ENCODE measurements around the gene CERK. TPM values are rescaled to one million over a fixed set of nuclear protein-coding genes. Genes with fewer than 3 reads are reported as not detected.

Gene CERK
- total and polyA plus RNA-seq, 2 experiments from 2014 or later: 37.2 to 74.9 TPM

- no peaks in the 10 kb centered on the region for H3K27me3 ChIP-seq
- H3K9me3 ChIP-seq (ENCODE audit: low read depth): no peaks in the 10 kb centered on the region
- no peaks in the 10 kb centered on the region for H3K4me1 ChIP-seq (ENCODE audit: low read depth)
- TF ChIP-seq CTCF (IDR thresholded peaks at IDR 0.05; ENCODE audit: low read depth, low read length): no peak
- no peak for DNase-seq (ENCODE audit: low read depth in 1 of 2, low spot score in 1 of 2)
- H3K36me3 ChIP-seq: peaks cover 42% of the 10 kb centered on the region
- no peak overlapping the region for H3K27ac ChIP-seq
- no peak overlapping the region for H3K4me3 ChIP-seq
Observed at GRCh38 chr22:46701262-46701661, 36.8 kb downstream of the CERK start.

- Histone ChIP-seq H3K27me3 (no peaks in the 10 kb centered on the region), H3K27ac (no peak overlapping the region), H3K4me3 (no peak overlapping the region), H3K4me1 (ENCODE audit: low read depth) (no peaks in the 10 kb centered on the region), H3K9me3 (ENCODE audit: low read depth) (no peaks in the 10 kb centered on the region), H3K36me3 (peaks cover 55% of the 10 kb centered on the region)
- DNase-seq (ENCODE audit: low read depth in 1 of 2, low spot score in 1 of 2): no peak
- TF ChIP-seq CTCF (IDR thresholded peaks at IDR 0.05; ENCODE audit: low read depth, low read length): no peak
Observed at GRCh38 chr22:46699091-46699490, 39.0 kb downstream of the CERK start.

- no peak for DNase-seq (ENCODE audit: low read depth in 1 of 2, low spot score in 1 of 2)
- H3K4me3 ChIP-seq: no peak overlapping the region
- no peak for TF ChIP-seq CTCF (IDR thresholded peaks at IDR 0.05; ENCODE audit: low read depth, low read length)
- H3K4me1 ChIP-seq (ENCODE audit: low read depth): no peaks in the 10 kb centered on the region
- peaks cover 62% of the 10 kb centered on the region for H3K36me3 ChIP-seq
- no peak overlapping the region for H3K27ac ChIP-seq
- H3K27me3 ChIP-seq: no peaks in the 10 kb centered on the region
- H3K9me3 ChIP-seq (ENCODE audit: low read depth): no peaks in the 10 kb centered on the region
Observed at GRCh38 chr22:46697811-46698515, 40.1 kb downstream of the CERK start.

- TF ChIP-seq CTCF (IDR thresholded peaks at IDR 0.05; ENCODE audit: low read depth, low read length): no peak
- DNase-seq (ENCODE audit: low read depth in 1 of 2, low spot score in 1 of 2): no peak
- no peaks in the 10 kb centered on the region for H3K4me1 ChIP-seq (ENCODE audit: low read depth)
- H3K4me3 ChIP-seq: no peak overlapping the region
- H3K36me3 ChIP-seq: peaks cover 65% of the 10 kb centered on the region
- no peaks in the 10 kb centered on the region for H3K27me3 ChIP-seq
- no peaks in the 10 kb centered on the region for H3K9me3 ChIP-seq (ENCODE audit: low read depth)
- no peak overlapping the region for H3K27ac ChIP-seq
Observed at GRCh38 chr22:46696614-46697013, 41.4 kb downstream of the CERK start.

- no peak overlapping the region for H3K4me3 ChIP-seq
- H3K36me3 ChIP-seq: peaks cover 65% of the 10 kb centered on the region
Observed at GRCh38 chr22:46696229-46696518, 41.9 kb downstream of the CERK start.

More at GRCh38 chr22:46696229-46696518, 41.9 kb downstream of the CERK start:
- no peaks in the 10 kb centered on the region for H3K27me3 ChIP-seq
- no peak overlapping the region for H3K27ac ChIP-seq
- H3K9me3 ChIP-seq (ENCODE audit: low read depth): no peaks in the 10 kb centered on the region
- no peak for TF ChIP-seq CTCF (IDR thresholded peaks at IDR 0.05; ENCODE audit: low read depth, low read length)
- DNase-seq (ENCODE audit: low read depth in 1 of 2, low spot score in 1 of 2): no peak
- no peaks in the 10 kb centered on the region for H3K4me1 ChIP-seq (ENCODE audit: low read depth)
